Endometrial microvascular endothelial cells (primary cell): Measurements from ENCODE around the gene PRRX2. TPM values are rescaled to one million over a fixed set of nuclear protein-coding genes. Genes with fewer than 3 reads are reported as not detected.

Experiments used
- in situ Hi-C: cut with HindIII; loops from 2 replicates; pipeline ENCODE4 v1.10.0; 2017; ENCODE audit warnings: low sequenced_read_pairs, low pct_unique_long_range_greater_than_20kb; ENCODE audit errors: inconsistent ontology term
- total RNA-seq: library from RNA; depleted of rRNA; stranded (reverse); fragments of >200 nt; gene quantifications from one replicate; pipeline ENCODE4 v1.2.3, GENCODE V29; 2015; ENCODE audit errors: inconsistent ontology term

Gene PRRX2
- total RNA-seq, 1 donor from 2014 or later = not detected

- in situ Hi-C loops = no loop called here
These were observed 6.1 kb downstream of the PRRX2 start for GRCh38 chr9:129671519-129671918.

- in situ Hi-C loops = no loop called here
These were observed 7.3 kb downstream of the PRRX2 start for GRCh38 chr9:129672702-129673101.

DNA sequence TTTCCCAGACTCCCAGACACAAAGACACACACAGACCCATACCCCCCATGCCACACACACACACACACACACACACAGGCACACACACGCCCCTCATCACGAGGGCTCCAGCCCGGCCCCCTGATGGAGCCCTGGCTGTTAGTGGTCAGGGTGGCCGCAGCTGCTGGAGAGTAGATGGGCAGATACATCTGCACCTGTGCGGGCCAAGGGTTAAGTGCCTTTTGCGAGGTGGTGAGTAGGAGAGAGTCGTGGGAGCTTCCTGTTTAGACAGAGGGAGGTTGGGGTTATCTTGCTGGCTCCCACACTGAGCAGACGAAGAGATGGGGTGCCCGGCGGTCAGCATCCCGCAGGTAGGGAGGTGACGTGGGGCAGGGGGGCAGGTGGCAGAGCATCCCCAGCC is 8.2 kb downstream of the PRRX2 start:
- in situ Hi-C loops = no loop called here

DNA sequence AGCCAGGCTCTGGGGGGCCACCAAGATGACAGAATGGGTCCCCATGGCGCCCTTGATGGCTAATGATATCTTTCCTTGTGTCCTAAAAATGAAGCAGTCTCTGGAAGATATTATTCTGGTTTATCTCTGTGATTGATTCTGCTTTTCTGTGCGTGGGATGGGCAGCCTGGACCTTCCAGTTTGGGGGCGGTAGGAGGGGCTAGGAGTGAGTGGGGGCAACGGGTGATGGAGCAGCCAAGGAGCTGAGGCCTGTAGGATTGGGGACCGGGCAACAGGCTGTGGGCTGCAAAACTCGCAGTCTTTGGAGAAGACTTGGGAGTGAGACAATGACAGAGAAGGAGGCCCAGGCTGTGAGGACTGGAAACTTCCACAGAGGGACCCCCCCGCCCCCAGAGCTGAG is 8.8 kb downstream of the PRRX2 start:
- in situ Hi-C loops = no loop called here

GRCh38 chr9:129675620-129676019 is 10.2 kb downstream of the PRRX2 start:
- in situ Hi-C loops = no loop called here

- in situ Hi-C loops = no loop called here
These were observed 10.8 kb downstream of the PRRX2 start for GRCh38 chr9:129676287-129676686.

DNA sequence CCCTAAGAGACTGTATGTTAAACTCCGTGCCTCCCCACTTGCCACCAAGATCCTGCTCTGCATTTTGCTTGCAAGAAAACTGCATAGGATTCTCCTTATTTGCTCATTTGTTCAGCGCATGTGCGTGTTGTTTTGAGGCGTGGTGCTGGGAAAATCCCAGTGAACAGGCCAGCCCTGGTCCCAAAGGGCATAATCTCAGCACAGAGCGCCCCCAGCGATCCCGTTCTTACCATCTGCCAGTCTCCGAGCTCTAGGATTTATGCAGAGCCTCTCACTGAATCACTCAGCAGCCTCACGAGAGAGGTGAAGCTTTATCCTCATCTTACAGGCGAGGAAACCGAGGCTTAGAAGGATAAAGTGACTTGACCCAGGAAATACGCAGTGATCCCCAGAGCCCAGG is 11.5 kb downstream of the PRRX2 start:
- in situ Hi-C loops = no loop called here

DNA sequence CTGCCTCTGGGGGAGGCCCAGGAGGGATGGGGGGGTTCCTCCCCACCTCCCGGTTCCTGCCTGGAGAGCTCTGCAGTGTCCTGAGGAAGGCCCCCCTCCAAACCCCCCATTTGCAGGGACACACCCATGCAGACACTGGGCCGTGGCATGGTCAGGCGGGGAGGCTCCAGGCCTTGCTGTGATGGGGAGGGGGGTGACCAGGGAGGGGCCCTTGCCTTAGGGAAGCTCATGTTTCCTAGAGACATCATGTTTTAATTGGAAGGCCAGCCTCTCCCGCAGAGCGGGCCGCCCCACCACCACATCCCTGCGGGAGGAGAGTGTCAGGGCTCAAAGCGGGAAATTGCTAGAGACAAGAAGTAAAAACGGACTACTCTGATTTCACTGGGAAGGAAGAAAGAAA is 12.0 kb downstream of the PRRX2 start:
- in situ Hi-C loops = no loop called here

- in situ Hi-C loops = no loop called here
These were observed 13.4 kb downstream of the PRRX2 start for GRCh38 chr9:129678844-129679243.

DNA sequence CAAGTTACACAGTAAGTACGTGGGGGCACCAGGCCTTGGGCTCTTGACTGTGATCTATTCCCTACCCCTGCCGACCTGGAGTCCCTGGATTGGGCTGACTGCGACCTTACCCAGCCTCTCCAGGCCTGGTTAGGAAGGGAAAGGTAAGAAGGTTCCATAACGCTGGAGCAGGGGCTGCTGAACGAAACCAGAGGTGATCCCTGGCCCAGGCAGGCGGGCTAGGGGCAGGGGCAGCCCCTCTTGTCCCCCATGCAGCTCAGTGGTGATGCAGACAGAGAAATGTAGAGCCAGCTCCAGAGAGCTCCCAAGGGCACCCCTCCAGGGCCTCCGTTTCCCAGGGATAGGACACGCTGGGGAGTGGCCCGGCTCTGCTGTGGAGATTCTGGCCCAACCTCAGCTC is 14.1 kb downstream of the PRRX2 start:
- in situ Hi-C loops = no loop called here

DNA sequence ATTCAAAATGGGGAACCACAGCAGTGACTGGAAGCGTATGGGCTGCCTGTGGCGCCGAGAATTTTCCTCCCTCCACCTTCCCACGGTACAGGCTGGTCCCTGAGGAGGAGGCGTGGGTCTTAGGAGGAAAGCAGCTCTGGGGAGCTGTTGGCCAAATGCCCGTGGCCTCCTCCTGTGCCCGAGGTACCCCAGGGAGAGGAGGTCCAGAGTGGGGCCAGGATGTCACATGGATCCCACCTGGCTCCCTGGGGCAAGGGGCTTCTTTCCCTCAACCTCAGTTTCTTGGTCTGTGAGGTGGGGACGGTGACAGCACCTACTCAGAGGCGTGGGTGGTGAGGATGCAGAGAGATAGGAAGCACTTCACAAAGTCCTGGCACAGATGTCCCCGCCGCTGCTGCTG is 16.5 kb downstream of the PRRX2 start:
- in situ Hi-C loops = no loop called here

DNA sequence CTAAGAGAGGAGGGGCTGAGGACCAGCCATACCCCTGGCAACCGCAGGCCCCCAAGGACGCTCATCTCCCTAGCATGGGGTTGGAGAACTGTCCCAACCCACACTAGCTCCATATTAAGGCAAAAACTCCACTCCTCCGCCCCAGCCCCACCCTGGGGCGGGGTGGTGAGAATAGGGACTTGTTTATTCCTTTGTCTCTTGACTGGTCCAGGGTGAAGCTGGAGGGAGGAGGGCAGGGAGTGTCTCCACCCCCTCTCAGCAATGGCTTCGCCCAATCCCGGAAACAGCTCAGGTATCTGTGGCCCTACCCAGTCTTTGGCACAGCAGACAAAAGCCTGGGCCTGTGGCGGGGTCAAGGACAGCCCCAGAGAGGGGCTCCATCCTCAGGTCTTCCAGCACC is 16.9 kb downstream of the PRRX2 start:
- in situ Hi-C loops = no loop called here

DNA sequence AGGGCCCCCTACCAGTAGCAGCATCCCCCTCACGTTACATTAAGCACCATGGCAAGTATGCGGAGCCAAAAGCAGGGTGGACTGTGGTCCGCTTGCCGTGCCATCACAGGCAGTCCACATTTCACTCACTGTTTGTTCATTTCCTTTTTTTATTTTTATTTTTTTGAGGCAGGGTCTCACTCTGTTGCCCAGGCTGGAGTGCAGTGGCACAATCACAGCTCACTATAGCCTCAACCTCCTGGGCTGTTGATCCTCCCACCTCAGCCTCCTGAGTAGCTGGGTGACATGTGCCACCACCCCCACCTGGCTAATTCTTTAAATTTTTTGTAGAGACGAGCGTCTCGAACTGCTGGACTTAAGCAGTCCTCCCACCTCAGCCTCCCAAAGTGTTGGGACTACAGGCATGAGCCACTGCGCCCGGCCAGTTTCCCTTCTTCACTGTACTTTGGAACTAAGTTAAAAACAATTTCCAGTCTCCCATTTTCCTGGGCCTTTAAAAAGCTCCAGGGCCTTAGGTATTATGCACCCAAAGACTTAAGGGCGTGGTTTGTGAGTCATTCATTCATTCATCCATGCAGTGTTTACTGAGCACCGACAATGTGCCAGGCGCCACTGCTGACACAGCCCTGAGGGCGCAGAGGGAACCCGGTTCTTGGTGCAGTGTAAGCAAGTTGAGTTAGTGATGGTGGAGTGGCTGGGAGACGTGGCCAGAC is 19.9 kb downstream of the PRRX2 start:
- in situ Hi-C loops = no loop called here

GRCh38 chr9:129685933-129686259 is 20.4 kb downstream of the PRRX2 start:
- in situ Hi-C loops = no loop called here

DNA sequence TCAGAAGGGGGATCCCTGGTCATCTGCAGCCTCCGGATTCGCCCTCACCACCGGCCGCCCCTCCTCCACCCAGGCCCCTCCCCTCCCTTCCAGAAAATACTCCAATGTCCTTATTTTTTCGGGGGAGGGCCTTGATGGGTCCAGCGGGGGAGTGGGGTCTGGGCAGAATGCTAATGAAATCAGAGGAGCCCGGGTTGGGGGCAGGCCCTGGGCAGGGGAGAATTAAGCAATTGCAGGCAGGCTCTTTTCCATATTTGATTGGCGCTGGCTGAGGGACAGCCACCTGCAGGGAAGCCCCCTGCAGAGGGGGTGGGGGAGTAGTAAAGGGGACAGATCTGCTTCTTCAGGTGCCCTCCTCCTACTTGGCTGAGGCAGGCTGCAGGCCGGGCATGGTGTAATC is 21.3 kb downstream of the PRRX2 start:
- in situ Hi-C loops = no loop called here

DNA sequence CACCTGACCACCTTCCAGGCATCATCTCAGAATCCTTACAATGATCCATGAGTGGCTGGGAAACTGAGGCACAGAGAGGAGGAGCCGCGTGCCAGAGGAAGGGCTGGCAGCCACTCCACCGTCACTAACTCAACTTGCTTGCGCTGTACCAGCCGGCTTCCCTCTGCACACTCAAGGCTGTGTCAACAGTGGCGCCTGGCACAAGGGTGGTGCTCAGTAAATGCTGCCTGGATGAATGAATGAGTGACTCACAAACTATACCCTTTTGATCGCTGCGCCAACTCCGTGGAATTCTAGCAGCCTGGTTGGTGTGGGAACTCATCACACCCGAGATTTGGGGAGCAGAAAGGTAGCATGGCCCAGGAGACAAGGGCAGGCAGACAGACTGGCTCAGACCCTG is 21.9 kb downstream of the PRRX2 start:
- in situ Hi-C loops = no loop called here

DNA sequence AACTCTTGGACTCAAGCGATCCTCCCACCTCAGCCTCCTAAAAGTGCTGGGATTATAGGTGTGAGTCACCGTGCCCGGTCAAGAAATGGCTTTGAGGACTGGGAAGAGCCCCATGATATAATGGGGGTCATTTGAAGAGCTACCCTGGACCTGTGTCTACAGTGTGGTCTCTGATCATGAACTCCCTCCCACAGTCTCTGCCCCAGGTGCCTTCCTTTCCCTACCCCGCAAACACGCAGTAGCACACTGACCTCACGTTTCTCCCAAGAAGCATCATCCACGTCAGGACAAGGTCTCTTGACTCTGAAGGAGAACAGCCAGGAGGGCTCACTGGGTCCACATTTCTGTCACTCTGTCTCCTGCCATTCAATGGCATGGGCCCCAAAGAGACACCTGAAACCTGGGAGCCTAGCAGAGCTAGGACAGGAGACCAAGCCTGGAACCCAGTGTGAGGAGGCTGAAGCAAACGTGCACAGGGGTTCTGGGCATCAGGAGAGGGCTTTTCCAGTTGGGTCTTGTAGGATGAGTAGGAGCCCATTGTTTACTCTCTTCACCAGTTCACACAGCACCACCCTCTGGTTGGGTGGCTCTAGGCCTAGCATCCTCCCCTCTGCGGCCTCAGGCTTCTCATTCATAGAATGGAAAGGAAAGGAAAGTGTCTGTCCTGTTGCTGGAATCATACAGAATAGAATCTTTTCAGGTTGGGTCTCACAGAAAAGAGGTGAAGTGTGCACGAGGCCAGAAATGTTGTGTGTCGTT is 23.0 kb downstream of the PRRX2 start:
- in situ Hi-C loops = no loop called here

DNA sequence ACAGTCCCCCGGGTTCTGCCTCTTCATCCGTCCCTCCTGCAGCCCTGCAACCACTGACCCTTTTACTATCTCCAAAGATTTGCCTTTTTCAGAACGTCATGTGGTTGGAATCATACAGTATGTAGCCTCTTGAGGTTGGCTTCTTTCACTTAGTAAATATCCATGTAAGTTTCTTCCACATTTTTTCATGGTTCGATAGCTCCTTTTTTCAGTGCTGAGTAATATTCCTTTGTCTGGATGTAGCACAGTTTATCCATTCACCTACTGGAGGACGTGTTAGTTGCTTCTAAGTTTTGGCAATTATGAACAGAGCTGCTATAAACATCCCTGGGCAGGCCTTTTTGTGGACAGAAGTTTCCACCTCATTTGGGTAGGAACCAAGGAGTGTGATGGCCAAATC is 27.1 kb downstream of the PRRX2 start:
- in situ Hi-C loops = no loop called here

GRCh38 chr9:129693741-129694140 is 28.3 kb downstream of the PRRX2 start:
- in situ Hi-C loops = no loop called here

DNA sequence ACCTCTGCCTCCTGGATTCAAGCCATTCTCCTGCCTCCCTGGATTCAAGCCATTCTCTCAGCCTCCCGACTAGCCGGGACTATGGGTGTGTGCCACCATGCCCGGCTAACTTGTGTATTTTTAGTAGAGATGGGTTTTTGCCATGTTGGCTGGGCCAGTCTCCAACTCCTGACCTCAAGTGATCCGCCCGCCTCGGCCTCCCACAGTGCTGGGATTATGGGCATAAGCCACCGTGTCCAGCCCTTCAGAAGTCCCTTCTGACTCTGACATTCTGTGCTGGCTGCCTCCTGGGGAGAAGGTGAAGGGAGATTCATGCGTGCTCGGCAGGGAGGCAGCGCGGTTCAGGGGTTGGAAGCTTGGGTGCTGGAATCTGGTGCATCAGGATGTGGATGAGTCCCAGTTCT is 28.8 kb downstream of the PRRX2 start:
- in situ Hi-C loops = no loop called here

DNA sequence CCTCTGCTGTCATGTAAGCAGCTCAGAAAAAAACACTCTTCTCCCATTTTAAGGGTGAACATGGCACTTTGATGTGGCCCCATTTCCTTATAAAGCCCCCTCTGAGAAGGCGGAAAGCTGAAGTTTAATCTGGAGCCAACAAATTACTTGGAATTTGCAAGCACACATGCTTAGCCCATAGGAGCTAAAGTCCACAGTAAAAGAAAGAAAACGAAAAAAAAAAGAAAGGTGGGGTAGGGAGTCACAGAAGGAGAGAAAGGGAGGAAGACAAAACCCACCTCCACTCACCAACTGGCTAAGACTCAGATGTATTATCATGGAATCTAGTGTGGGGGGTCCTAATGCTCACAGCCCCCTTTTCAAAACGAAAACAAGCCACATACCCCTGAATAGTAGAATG is 30.4 kb downstream of the PRRX2 start:
- in situ Hi-C loops = no loop called here
